Activated naive CD8-positive, alpha-beta T cell treated with anti-CD3 and anti-CD28 coated beads, Interleukin-2, amount 50 U/mL, for 24 hours (primary cell): ENCODE data around the gene FXYD5.
A peak's percentile ranks its signal among the peaks of the same experiment; 100 is the strongest.
"Not testable (repeated sequence)": the region's sequence is repeated elsewhere in the genome, so short reads cannot be mapped to it uniquely, and the experiment has no call there.

Source experiments
- ATAC-seq: fragments of 150-1000 bp; cut with Tn5 transposase; one replicate; pipeline ENCODE4 v1.10.0; 2021
- DNase-seq: peaks from one replicate; pipeline ENCODE4 v3.0.0; 2021
- H3K27ac Mint-ChIP-seq: one replicate; pipeline ENCODE4 v1.8.0; 2021; ENCODE audit warnings: mild to moderate bottlenecking, mixed read lengths
- H3K27me3 Mint-ChIP-seq: one replicate; pipeline ENCODE4 v1.8.0; 2021; ENCODE audit warnings: mixed read lengths
- H3K36me3 Mint-ChIP-seq: one replicate; pipeline ENCODE4 v1.8.0; 2021; ENCODE audit warnings: low read depth, mixed read lengths
- H3K4me1 Mint-ChIP-seq: one replicate; pipeline ENCODE4 v1.8.0; 2021; ENCODE audit warnings: mixed read lengths
- H3K4me3 Mint-ChIP-seq: one replicate; pipeline ENCODE4 v1.8.0; 2021; ENCODE audit warnings: mild to moderate bottlenecking, moderate library complexity, mixed read lengths
- H3K9me3 Mint-ChIP-seq: one replicate; pipeline ENCODE4 v1.8.0; 2021; ENCODE audit warnings: mixed read lengths

Gene FXYD5

DNA sequence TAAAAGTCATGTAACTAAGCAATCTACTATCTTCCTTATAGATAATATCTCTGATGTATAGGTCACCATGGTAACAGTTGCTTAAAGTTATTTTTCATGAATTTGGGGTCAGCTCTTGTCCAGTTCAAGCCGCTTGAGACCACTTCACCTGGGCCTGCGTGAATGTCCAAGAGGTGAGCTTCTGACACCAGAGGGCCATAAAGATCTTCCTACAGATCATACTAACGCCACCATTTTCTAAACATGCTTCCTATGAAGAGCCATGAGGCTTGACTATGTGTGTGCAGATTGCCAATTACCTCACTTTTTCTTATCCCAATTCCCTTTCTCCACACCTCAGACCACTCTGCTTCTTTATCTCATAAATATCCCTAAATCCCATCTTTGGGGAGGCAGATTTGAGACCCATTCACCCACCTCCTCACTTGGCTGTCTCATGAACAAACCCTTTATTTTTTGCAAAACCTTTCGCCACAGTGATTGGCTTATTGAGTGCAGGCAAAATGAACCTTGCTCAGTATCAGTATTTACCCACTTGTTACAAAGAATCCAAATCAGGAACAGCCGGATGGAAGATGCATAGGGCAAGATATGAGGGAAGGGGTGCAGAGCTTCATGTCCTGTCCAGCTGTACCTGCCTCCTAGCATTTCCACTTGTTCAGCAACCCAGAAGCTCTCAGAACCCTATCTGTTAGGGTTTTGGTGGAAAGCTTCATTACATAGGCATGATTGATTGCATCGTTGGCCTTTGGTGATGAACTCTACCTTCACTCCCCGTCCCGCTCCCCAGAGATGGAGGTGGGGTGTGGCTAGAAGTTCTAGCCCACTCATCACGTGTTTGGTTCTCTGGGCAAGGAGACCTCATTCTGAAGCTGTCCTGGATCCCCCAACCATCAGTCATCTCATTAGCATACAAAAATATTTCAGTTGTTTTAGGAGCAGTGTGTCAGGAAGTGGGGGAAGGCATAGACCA, 39.8 kb downstream of the FXYD5 start:
- no peak for ATAC-seq
- no peak for DNase-seq
- Mint-ChIP-seq H3K27me3 (no peaks in the 10 kb centered on the region), H3K4me1 (peaks cover 7% of the 10 kb centered on the region), H3K4me3 (no peak overlapping the region), H3K27ac (no peak overlapping the region), H3K36me3 (peaks cover 2% of the 10 kb centered on the region), H3K9me3 (peaks cover 7% of the 10 kb centered on the region)

DNA sequence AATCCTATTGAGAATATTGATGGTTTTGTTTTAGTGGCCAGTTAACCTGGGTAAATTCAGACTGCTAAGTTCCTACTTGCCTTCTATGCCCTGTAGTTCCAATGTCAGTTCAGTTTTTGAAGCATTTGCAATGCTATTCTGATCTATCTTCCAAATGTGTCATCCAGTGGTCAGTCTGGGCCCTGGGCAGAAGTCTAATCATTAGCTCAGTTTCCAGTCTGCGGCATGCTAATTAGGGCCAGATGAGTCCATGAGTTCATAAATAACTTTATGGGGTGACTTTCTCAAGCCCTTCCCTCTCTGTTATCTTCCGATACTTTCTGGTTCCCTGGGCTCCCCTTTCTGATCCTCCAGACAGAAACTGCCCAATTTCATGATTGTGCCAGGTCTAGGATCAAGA, 41.3 kb downstream of the FXYD5 start:
- H3K4me1 Mint-ChIP-seq = peaks cover 9% of the 10 kb centered on the region
- no peak overlapping the region for H3K4me3 Mint-ChIP-seq
- DNase-seq = no peak
- no peak for ATAC-seq
- H3K27me3 Mint-ChIP-seq = no peaks in the 10 kb centered on the region
- H3K9me3 Mint-ChIP-seq = peaks cover 7% of the 10 kb centered on the region
- peaks cover 2% of the 10 kb centered on the region for H3K36me3 Mint-ChIP-seq
- no peak overlapping the region for H3K27ac Mint-ChIP-seq

DNA sequence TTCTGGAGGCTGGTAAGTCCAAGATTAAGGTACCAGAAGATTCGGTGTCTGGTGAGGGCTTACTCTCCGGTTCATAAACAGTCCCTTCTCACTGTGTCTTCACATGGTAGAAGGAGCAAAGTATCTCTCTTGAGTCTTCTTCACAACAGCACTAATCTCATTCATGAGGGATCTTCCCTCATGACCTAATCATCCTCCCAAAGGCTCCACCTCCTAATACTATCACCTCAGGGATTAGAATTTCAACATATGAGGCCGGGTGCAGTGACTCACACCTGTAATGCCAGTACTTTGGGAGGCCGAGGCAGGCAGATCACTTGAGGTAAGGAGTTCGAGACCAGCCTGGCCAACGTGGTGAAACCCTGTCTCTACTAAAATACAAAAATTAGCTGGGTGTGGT, 42.3 kb downstream of the FXYD5 start:
- not testable (repeated sequence) for H3K4me3 Mint-ChIP-seq, DNase-seq, H3K27me3 Mint-ChIP-seq, H3K36me3 Mint-ChIP-seq, ATAC-seq, H3K27ac Mint-ChIP-seq, H3K9me3 Mint-ChIP-seq
- peaks cover 20% of the 10 kb centered on the region for H3K4me1 Mint-ChIP-seq

DNA sequence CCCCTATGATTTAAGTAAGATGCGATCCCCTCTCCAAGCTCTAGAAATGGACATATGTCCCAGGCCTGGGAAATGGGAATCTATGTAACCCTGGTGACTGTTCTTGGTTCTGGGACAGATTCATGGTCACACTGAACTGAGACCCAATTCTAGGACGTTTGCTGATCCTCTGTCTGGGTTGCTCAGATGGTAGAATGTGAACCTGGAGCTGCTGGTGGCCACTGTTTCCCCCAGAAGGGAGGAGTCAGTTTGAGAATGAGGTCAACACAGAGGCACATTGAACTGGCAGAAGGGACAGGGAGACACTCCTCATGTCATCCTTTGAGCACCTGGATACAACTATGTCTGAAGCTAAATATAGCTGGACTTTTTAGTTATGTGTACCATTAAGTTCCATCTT, 44.9 kb downstream of the FXYD5 start:
- Mint-ChIP-seq H3K27me3 (no peaks in the 10 kb centered on the region), H3K27ac (no peak overlapping the region), H3K9me3 (no peaks in the 10 kb centered on the region), H3K4me3 (no peak overlapping the region), H3K4me1 (peaks cover 42% of the 10 kb centered on the region), H3K36me3 (no peaks in the 10 kb centered on the region)
- ATAC-seq (no peak), DNase-seq (no peak)

DNA sequence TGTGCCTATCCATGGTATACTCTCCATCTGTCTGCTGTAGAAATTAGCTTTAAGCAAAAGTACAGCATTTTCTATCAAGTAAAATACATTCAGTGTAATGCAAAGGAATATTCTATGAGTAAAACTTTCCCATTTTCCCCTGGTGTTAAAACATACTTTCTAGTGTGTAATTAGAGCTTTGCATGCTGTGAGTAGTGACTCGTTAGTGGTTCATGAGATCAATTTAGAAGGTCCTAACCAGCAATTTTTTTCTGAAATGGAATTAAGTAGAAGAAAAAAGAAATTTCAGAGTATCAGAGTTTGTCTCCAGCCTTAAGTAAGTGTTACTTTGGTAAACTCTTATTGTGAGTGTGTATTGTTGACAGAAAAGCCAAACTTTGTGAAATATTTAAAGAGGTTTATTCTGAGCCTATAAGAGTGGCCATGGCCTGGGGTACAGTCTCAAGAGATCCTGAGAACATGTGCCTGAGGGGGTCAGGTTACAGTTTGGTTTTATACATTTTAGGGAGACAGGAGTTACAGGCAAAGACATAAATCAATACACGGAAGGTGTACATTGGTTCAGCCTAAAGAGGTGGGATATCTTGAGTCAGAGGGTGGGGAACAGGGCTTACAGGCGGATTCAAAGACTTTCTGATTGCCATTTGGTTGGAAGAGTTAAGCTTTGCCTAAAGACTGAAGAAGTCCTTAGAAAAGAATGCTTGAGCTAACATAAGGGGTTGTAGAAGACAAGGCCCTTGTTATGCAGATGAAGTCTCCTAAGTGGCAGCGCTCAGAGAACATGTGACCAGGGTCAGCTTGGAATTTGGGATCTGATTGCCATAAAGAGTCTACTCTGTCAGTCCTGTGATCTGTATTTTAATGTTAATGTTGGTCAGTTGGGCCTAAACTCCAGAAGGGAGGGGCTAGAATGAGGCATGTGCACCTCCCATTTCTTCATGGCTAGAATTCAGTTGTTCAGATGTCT, 48.5 kb downstream of the FXYD5 start:
- Mint-ChIP-seq H3K9me3 (no peaks in the 10 kb centered on the region), H3K4me1 (peaks cover 73% of the 10 kb centered on the region), H3K27ac (peak overlapping the region; percentile 91), H3K27me3 (no peaks in the 10 kb centered on the region), H3K36me3 (no peaks in the 10 kb centered on the region), H3K4me3 (peak overlapping the region; percentile 0)
- DNase-seq (no peak), ATAC-seq (peak; percentile 26)

DNA sequence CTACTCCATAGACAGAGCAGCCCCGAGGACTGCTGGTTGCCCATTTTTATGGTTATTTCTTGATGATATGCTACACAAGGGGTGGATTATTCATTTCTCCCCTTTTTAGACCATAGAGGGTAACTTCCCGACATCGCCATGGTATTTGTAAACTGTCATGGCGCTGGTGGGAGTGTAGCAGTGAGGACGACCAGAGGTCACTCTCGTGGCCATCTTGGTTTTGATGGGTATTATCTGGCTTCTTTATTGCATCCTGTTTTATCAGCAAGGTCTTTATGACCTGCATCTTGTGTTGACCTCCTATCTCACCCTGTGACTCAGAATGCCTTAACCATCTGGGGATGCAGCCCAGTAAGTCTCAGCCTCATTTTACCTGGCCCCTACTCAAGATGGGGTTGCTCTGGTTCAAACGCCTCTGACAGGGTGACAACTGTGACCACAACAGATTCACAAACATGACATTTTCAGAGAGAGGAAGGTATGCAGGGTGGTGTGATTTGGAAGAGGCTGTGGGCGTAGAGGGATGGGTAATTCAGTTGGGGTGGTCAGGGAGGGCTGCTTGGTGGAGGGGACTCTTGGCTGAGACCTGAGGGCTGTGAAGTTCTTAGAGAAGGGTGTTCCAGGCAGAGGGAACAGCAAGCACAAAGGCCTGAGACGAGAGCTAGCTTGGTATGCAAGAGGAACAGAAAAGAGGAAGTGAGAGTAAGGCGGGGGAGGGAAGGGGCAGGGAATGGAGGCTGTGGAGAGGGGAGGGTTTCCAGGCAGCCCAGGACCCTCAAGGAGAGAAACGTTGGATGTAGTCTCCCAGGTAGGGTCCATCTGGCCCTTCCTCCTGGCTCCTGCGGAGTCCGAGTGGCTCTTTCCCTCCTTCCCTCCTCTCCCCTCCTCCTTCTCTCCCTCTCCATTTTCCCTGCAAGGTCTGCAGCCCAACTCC, 50.5 kb downstream of the FXYD5 start:
- Mint-ChIP-seq H3K4me1 (peaks cover 84% of the 10 kb centered on the region), H3K27ac (peak overlapping the region; percentile 89), H3K36me3 (no peaks in the 10 kb centered on the region), H3K4me3 (peak overlapping the region; percentile 27), H3K9me3 (no peaks in the 10 kb centered on the region), H3K27me3 (no peaks in the 10 kb centered on the region)
- ATAC-seq (peak; percentile 70), DNase-seq (peak; percentile 47)

DNA sequence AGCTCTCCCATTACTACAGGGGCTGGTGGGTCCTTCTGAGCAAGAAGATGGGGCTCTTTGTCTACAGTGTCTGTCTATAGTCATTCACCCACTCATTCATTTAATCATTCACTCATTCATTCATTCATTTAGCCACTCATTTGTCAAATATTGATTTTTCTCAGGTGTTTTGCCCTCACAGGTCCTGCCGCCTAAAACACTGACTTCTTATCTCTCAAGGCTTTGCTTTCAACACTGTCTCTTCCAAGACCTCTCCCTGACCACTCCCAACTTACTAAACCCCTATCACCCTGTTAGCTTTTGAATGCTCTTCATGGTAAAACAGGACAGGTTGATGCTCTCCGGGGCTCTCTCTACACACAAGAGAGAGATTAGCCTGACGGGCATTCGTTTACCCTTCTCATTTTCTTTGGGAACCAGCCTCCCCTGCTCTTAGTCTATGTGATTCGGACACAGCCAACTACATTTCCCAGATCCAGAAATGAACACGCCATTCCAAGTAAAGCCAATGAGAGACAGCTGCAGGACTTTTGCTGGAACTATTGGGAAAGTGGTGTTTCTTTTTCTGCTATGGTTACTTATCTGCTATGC, 51.3 kb downstream of the FXYD5 start:
- peaks cover 2% of the 10 kb centered on the region for H3K36me3 Mint-ChIP-seq
- H3K4me3 Mint-ChIP-seq = peak overlapping the region; percentile 27
- DNase-seq (no peak), ATAC-seq (no peak)
- peak overlapping the region; percentile 89 for H3K27ac Mint-ChIP-seq
- H3K4me1 Mint-ChIP-seq = peaks cover 87% of the 10 kb centered on the region
- no peaks in the 10 kb centered on the region for H3K9me3 Mint-ChIP-seq
- no peaks in the 10 kb centered on the region for H3K27me3 Mint-ChIP-seq

DNA sequence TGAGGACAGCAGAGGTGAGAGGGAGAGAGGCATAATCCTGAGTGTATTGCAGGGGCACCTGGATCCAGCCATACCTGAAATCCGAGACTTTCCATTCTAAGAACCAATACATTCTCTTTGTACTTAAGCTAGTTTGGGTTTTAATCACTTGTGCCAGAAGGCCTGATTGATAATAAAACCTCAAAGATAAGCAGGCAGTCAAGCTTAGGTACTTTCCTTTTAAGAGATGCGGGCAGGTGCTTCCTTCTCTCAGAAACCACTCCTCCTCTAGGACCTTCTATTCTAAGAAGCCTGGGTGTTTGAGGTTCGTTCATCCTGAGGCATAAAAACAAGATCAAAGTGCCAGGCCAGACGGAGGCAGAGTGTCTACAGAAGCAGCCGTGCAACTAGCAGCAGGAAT, 51.8 kb downstream of the FXYD5 start:
- peak; percentile 47 for ATAC-seq
- Mint-ChIP-seq H3K9me3 (no peaks in the 10 kb centered on the region), H3K27me3 (no peaks in the 10 kb centered on the region), H3K36me3 (peaks cover 3% of the 10 kb centered on the region), H3K4me1 (peaks cover 85% of the 10 kb centered on the region), H3K4me3 (peak overlapping the region; percentile 27), H3K27ac (peak overlapping the region; percentile 89)
- no peak for DNase-seq

DNA sequence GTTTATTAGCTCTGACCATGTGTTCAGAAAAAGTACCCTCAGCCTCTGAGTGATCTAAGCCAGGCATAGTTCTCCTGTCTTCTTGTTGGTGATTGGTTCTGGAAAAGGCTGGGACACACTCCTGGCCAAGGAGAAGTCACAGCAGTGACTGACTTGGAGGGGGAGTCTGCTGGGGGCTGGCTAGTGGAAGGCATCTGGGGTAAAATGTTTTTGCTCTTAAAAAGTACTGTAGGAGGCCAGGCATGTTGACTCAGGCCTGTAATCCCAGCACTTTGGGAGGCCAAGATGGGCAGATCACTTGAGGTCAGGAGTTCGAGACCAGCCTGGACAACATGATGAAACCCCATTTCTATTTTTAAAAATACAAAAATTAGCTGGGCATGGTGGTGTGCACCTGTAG, 52.3 kb downstream of the FXYD5 start:
- H3K27ac Mint-ChIP-seq = peak overlapping the region; percentile 89
- H3K4me1 Mint-ChIP-seq = peaks cover 85% of the 10 kb centered on the region
- DNase-seq (no peak), ATAC-seq (no peak)
- H3K27me3 Mint-ChIP-seq = no peaks in the 10 kb centered on the region
- H3K9me3 Mint-ChIP-seq = no peaks in the 10 kb centered on the region
- peaks cover 3% of the 10 kb centered on the region for H3K36me3 Mint-ChIP-seq
- peak overlapping the region; percentile 42 for H3K4me3 Mint-ChIP-seq

DNA sequence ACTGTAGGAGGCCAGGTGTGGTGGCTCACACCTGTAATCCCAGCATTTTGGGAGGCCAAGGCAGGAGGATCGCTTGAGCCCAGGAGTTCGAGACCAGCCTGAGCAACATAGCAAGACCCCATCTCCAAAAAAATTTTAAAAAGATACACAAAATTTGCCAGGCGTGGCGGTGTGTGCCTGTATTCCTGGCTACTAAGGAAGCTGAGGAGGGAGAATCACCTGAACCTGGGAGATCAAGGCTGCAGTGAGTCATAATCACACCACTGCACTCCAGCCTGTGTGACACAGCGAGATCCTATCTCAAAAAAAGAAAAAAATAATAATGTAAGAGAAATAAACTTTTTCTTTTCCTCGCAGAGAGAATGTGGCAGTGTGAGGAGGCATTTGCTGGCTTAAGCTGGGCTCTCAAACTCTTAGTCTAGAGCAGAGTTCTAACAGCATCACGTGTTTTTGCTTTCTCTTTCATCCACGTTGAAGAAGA, 52.9 kb downstream of the FXYD5 start:
- Mint-ChIP-seq H3K4me1 (peaks cover 86% of the 10 kb centered on the region), H3K9me3 (no peaks in the 10 kb centered on the region), H3K36me3 (peaks cover 3% of the 10 kb centered on the region), H3K27me3 (no peaks in the 10 kb centered on the region), H3K27ac (peak overlapping the region; percentile 89), H3K4me3 (peak overlapping the region; percentile 10)
- DNase-seq = no peak
- ATAC-seq = no peak

DNA sequence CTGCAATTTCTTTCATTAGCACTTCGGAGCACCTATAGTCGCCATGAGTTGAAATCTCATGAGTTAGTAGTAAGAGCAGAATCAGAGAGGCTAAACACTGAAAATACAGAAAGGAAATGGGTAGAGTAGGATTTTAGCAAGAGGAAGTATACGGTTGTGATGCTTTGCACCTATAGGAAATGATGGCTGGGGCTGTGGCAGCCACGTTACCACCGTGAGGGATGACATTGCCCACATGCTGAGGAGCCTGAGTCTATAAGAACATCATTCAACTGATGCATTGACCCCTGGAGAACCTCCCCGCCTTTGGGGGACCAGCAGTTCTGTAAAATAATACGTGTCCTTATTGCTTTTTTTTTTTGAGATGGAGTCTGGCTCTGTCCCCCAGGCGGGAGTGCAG, 53.6 kb downstream of the FXYD5 start:
- Mint-ChIP-seq H3K27me3 (no peaks in the 10 kb centered on the region), H3K27ac (peak overlapping the region; percentile 89), H3K36me3 (peaks cover 3% of the 10 kb centered on the region), H3K4me3 (no peak overlapping the region), H3K9me3 (no peaks in the 10 kb centered on the region), H3K4me1 (peaks cover 86% of the 10 kb centered on the region)
- DNase-seq (no peak), ATAC-seq (no peak)

DNA sequence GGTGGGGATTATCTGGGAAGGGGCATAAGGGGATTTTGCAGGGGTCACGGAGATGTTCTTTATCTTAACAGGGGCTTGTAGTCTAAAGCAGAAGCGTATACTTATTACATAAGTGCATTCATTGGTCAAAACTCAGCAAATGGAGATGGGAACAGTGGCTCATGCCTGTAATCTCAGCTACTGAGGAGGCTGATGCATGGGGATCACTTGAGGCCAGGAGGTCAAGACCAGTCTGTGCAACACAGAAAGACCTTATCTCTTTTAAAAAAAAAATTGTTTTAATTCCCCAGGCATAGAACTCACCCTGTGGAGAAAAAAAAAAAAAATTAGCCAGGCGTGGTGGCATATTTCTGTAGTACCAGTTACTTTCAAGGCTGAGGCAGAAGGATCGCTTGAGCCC, 55.1 kb downstream of the FXYD5 start:
- H3K4me3 Mint-ChIP-seq = no peak overlapping the region
- no peak overlapping the region for H3K27ac Mint-ChIP-seq
- no peaks in the 10 kb centered on the region for H3K9me3 Mint-ChIP-seq
- ATAC-seq = no peak
- no peak for DNase-seq
- H3K36me3 Mint-ChIP-seq = peaks cover 3% of the 10 kb centered on the region
- H3K4me1 Mint-ChIP-seq = peaks cover 86% of the 10 kb centered on the region
- H3K27me3 Mint-ChIP-seq = no peaks in the 10 kb centered on the region

DNA sequence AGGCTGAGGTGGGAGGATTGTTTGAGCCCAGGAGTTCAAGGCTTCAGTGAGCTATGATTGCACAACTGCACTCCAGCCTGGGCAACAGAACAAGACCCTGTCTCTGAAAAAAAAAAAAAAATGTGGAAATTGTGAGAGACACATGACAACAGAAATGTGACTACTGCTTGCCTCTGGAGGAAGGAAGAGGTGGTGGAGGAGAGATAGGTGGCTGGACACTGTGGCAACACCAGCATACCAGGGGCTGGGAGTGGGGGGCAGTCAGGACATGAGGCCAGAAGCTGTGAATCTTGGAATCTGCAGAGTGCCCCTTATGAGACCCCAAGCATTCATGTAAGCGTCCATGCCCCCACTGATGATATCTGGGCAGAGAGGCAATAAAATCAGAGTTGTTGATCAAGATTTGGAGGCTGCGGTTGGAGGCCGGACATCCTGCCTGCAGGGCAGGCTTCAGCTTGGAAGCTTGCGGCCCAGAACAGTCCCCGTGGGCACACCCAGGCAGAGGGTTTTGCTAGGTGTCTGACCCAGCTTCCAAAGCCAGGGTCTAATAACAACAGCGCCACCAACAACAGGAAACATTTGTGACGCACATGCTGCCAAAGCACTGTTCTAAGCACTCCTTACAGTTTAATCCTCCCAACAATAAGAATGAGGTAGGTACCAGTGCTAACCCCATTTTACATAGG, 57.2 kb downstream of the FXYD5 start:
- ATAC-seq (peak; percentile 21), DNase-seq (peak; percentile 70)
- peak overlapping the region; percentile 58 for H3K4me3 Mint-ChIP-seq
- H3K27ac Mint-ChIP-seq = peak overlapping the region; percentile 95
- H3K9me3 Mint-ChIP-seq = no peaks in the 10 kb centered on the region
- no peaks in the 10 kb centered on the region for H3K27me3 Mint-ChIP-seq
- H3K4me1 Mint-ChIP-seq = peaks cover 84% of the 10 kb centered on the region
- H3K36me3 Mint-ChIP-seq = peaks cover 3% of the 10 kb centered on the region
